Astrocyte (in vitro differentiated cells and primary cell): ENCODE measurements around the gene IL4I1.

ENCODE experiments used
- EZH2 ChIP-seq: IDR thresholded peaks from 2 replicates; pipeline ENCODE4 v1.6.1; 2012; ENCODE audit warnings: mild to moderate bottlenecking, low read length, inconsistent platforms; ENCODE audit not compliant: insufficient read depth
- TF ChIP-seq, protein P1 (sequence below): IDR thresholded peaks from 2 replicates; pipeline ENCODE4 v1.5.1; 2011; ENCODE audit warnings: low read depth, mild to moderate bottlenecking, inconsistent platforms, low read length, moderate library complexity; ENCODE audit not compliant: insufficient read depth

DNA sequence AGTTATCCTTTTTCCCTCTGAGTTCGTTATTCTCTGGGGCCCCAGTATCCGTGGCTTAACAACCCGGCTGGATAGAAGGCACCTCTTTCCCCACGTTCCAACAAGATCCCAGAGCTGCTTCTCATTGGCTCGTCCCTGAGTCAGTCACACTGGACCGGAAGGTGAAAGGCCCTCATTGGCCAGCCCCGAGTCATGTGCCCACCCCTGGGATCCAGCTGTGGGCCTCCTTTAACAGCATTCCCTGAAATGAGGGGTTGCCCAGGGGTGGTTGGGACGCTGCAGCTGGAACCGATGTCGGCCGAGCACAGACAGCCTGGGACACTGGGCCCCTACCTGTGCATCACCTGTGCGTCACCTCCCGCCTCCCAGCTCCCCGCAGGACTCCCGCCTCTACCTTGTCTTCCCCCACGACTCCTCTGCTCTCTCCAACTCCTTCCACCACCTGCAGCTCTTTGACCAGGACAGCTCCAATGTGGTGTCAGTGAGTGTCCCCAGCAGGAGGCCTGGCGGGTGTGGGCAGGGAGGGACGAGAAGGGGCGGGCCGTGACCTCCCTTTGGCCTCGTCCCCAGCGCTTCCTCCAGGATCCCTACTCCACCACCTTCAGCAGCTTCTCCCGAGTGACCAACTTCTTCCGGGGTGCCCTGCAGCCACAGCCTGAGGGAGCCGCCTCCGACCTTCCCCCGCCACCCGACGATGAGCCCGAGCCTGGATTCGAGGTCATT is 14.9 kb downstream of the IL4I1 start:
- TF ChIP-seq, protein P1, sequence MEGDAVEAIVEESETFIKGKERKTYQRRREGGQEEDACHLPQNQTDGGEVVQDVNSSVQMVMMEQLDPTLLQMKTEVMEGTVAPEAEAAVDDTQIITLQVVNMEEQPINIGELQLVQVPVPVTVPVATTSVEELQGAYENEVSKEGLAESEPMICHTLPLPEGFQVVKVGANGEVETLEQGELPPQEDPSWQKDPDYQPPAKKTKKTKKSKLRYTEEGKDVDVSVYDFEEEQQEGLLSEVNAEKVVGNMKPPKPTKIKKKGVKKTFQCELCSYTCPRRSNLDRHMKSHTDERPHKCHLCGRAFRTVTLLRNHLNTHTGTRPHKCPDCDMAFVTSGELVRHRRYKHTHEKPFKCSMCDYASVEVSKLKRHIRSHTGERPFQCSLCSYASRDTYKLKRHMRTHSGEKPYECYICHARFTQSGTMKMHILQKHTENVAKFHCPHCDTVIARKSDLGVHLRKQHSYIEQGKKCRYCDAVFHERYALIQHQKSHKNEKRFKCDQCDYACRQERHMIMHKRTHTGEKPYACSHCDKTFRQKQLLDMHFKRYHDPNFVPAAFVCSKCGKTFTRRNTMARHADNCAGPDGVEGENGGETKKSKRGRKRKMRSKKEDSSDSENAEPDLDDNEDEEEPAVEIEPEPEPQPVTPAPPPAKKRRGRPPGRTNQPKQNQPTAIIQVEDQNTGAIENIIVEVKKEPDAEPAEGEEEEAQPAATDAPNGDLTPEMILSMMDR = no peak
- no peak for TF ChIP-seq EZH2
